Activated B cell treated with CpG ODN at 0.5 μM for 24 hours (primary cell): ENCODE results near the gene APCDD1. TPM values are rescaled to one million over a fixed set of nuclear protein-coding genes. Genes with fewer than 3 reads are reported as not detected.
"Not testable (repeated sequence)": the region's sequence is repeated elsewhere in the genome, so short reads cannot be mapped to it uniquely, and the experiment has no call there.

ENCODE experiments used
- ATAC-seq: fragments of 200-7000 bp; cut with Tn5 transposase; one replicate; pipeline ENCODE4 v1.10.0; 2021; ENCODE audit warnings: low read depth, mild to moderate bottlenecking, moderate library complexity
- CTCF ChIA-PET: fragments of 350-600 bp; sonication (Branson Sonifier 250); formaldehyde crosslinking; loops from one replicate; lab custom pipeline; 2021; ENCODE audit warnings: antibody characterized with exemption; lab: Charles Lee
- POLR2A ChIA-PET: fragments of 350-600 bp; sonication (Branson Sonifier 250); formaldehyde crosslinking; loops from one replicate; lab custom pipeline; 2021; ENCODE audit warnings: antibody characterized with exemption; lab: Charles Lee
- DNase-seq: peaks from one replicate; pipeline ENCODE4 v3.0.0; 2022
- H3K27ac Mint-ChIP-seq: one replicate; pipeline ENCODE4 v1.8.0; 2020; ENCODE audit warnings: mixed read lengths
- H3K27me3 Mint-ChIP-seq: one replicate; pipeline ENCODE4 v1.8.0; 2021; ENCODE audit warnings: mixed read lengths
- H3K36me3 Mint-ChIP-seq: one replicate; pipeline ENCODE4 v1.8.0; 2021; ENCODE audit warnings: low read depth, mixed read lengths
- H3K4me1 Mint-ChIP-seq: one replicate; pipeline ENCODE4 v1.8.0; 2021; ENCODE audit warnings: mixed read lengths
- H3K4me3 Mint-ChIP-seq: one replicate; pipeline ENCODE4 v1.8.0; 2020; ENCODE audit warnings: mild to moderate bottlenecking, mixed read lengths
- H3K9me3 Mint-ChIP-seq: one replicate; pipeline ENCODE4 v1.8.0; 2020; ENCODE audit warnings: mixed read lengths
- intact Hi-C: fragments of 100-400 bp; cut with micrococcal nuclease; formaldehyde crosslinking; loops from one replicate; pipeline ENCODE4 v1.15.1; 2024
- total RNA-seq: library from RNA; stranded (reverse); gene quantifications from 2 replicates; pipeline ENCODE4 v1.2.3, GENCODE V29; 2022
- TF ChIP-seq, protein P1 (sequence below): fragments of 200-600 bp; IDR thresholded peaks from one replicate; pipeline ENCODE4 v1.8.0; 2022; ENCODE audit warnings: antibody characterized with exemption, mild to moderate bottlenecking

APCDD1 gene
- total RNA-seq, 1 donor from 2014 or later = 0.38 TPM

- Mint-ChIP-seq H3K4me1 (peaks cover 25% of the 10 kb centered on the region), H3K27ac (no peak overlapping the region), H3K27me3 (no peaks in the 10 kb centered on the region), H3K4me3 (no peak overlapping the region), H3K9me3 (no peaks in the 10 kb centered on the region), H3K36me3 (peaks cover 36% of the 10 kb centered on the region)
- no peak for DNase-seq
- TF ChIP-seq, protein P1, sequence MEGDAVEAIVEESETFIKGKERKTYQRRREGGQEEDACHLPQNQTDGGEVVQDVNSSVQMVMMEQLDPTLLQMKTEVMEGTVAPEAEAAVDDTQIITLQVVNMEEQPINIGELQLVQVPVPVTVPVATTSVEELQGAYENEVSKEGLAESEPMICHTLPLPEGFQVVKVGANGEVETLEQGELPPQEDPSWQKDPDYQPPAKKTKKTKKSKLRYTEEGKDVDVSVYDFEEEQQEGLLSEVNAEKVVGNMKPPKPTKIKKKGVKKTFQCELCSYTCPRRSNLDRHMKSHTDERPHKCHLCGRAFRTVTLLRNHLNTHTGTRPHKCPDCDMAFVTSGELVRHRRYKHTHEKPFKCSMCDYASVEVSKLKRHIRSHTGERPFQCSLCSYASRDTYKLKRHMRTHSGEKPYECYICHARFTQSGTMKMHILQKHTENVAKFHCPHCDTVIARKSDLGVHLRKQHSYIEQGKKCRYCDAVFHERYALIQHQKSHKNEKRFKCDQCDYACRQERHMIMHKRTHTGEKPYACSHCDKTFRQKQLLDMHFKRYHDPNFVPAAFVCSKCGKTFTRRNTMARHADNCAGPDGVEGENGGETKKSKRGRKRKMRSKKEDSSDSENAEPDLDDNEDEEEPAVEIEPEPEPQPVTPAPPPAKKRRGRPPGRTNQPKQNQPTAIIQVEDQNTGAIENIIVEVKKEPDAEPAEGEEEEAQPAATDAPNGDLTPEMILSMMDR = no peak
- ChIA-PET CTCF (no interaction called here), POLR2A (no interaction called here)
- intact Hi-C loops = no loop called here
- no peak for ATAC-seq
Observed at GRCh38 chr18:10533111-10533510, 78.7 kb downstream of the APCDD1 start.

GRCh38 chr18:10536280-10536679 is 81.8 kb downstream of the APCDD1 start:
- H3K27me3 Mint-ChIP-seq = no peaks in the 10 kb centered on the region
- intact Hi-C loops = no loop called here
- TF ChIP-seq, protein P1 = no peak
- H3K9me3 Mint-ChIP-seq = no peaks in the 10 kb centered on the region
- ATAC-seq (no peak), DNase-seq (no peak)
- no peak overlapping the region for H3K4me3 Mint-ChIP-seq
- H3K4me1 Mint-ChIP-seq = no peaks in the 10 kb centered on the region
- ChIA-PET CTCF (interaction anchor here (1.5 kb wide), 1 partner anchor 24 kb away, joined by 3 read pairs; no protein-coding TSS in a partner anchor), POLR2A (no interaction called here)
- peaks cover 57% of the 10 kb centered on the region for H3K36me3 Mint-ChIP-seq
- H3K27ac Mint-ChIP-seq = no peak overlapping the region

- Mint-ChIP-seq H3K9me3 (no peaks in the 10 kb centered on the region), H3K4me3 (no peak overlapping the region), H3K4me1 (no peaks in the 10 kb centered on the region), H3K27ac (no peak overlapping the region), H3K27me3 (no peaks in the 10 kb centered on the region), H3K36me3 (peaks cover 68% of the 10 kb centered on the region)
- POLR2A ChIA-PET = no interaction called here
- TF ChIP-seq, protein P1 = no peak
- CTCF ChIA-PET = no interaction called here
- intact Hi-C loops = no loop called here
- DNase-seq (no peak), ATAC-seq (no peak)
Observed at GRCh38 chr18:10537765-10538164, 83.3 kb downstream of the APCDD1 start.

DNA sequence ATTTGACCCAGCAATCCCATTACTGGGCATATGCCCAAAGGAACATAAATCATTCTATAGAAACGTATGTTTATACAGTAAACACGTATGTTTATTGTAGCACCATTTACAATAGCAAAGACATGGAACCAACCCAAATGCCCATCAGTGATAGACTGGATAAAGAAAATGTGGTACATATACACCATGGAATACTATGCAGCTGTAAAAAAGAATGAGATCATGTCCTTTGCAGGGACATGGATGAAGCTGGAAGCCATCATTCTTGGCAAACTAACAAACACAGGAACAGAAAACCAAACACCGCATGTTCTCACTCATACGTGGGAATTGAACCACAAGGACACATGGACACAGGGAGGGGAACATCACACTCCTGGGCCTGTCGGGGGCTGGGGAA is 84.7 kb downstream of the APCDD1 start:
- peaks cover 67% of the 10 kb centered on the region for H3K36me3 Mint-ChIP-seq
- POLR2A ChIA-PET, ATAC-seq, H3K9me3 Mint-ChIP-seq, H3K4me1 Mint-ChIP-seq, H3K4me3 Mint-ChIP-seq, intact Hi-C loops, H3K27ac Mint-ChIP-seq, H3K27me3 Mint-ChIP-seq, DNase-seq: not testable (repeated sequence)
- CTCF ChIA-PET = interaction anchor here (1.2 kb wide), 1 partner anchor 19 kb away, joined by 3 read pairs; no protein-coding TSS in a partner anchor

Other genes with a start within 250 kb of the APCDD1 start
- gene NAPG, start 71.4 kb downstream of the APCDD1 start, total RNA-seq = 24.5 and 33.3 TPM in 2 replicates